GM10266 (cell line): ENCODE measurements around the gene CFAP90.

Source experiments
- DNase-seq: peaks from one replicate; pipeline ENCODE4 v3.0.0; 2012; ENCODE audit errors: extremely low spot score
- CTCF ChIP-seq: IDR thresholded peaks from 2 replicates; pipeline ENCODE4 v1.5.1; 2012; ENCODE audit warnings: mild to moderate bottlenecking, low read depth; ENCODE audit not compliant: control insufficient read depth, insufficient read depth; ENCODE audit errors: missing control alignments

CFAP90 gene

GRCh38 chr5:7884491-7885267 is 33.7 kb upstream of the CFAP90 start:
- DNase-seq: no peak
- no peak for TF ChIP-seq CTCF

GRCh38 chr5:7882926-7883325 is 32.0 kb upstream of the CFAP90 start:
- no peak for DNase-seq
- no peak for TF ChIP-seq CTCF

- no peak for DNase-seq
- no peak for TF ChIP-seq CTCF
These were observed 30.9 kb upstream of the CFAP90 start for GRCh38 chr5:7881816-7882215.

GRCh38 chr5:7881091-7881490 is 30.2 kb upstream of the CFAP90 start:
- DNase-seq: no peak

GRCh38 chr5:7878381-7878873 is 27.5 kb upstream of the CFAP90 start:
- no peak for TF ChIP-seq CTCF
- DNase-seq: peak; percentile 57

More at GRCh38 chr5:7881091-7881490, 30.2 kb upstream of the CFAP90 start:
- TF ChIP-seq CTCF: no peak

- no peak for TF ChIP-seq CTCF
- no peak for DNase-seq
These were observed 26.9 kb upstream of the CFAP90 start for GRCh38 chr5:7877851-7878250.

- no peak for DNase-seq
- no peak for TF ChIP-seq CTCF
These were observed 25.9 kb upstream of the CFAP90 start for GRCh38 chr5:7876867-7877266.
